Cardiac muscle cell (in vitro differentiated cells and primary cell): ENCODE results near the gene ZFYVE28. TPM values are rescaled to one million over a fixed set of nuclear protein-coding genes. Genes with fewer than 3 reads are reported as not detected.

Experiments
- DNase-seq, 2 donors: peaks; one replicate each; pipeline versions ENCODE4 v3.0.0 to v3.0.0-alpha.2; 2010 to 2017; ENCODE audit warnings: low read depth in 1 of 2, low spot score in 1 of 2
- H3K27ac ChIP-seq: fragments of 200-600 bp; sonication (generic); 2 replicates; pipeline ENCODE4 v1.5.1; 2016
- H3K27me3 ChIP-seq: fragments of 200-600 bp; sonication (generic); 2 replicates; pipeline ENCODE4 v1.6.0; 2016; ENCODE audit warnings: control low read depth
- H3K36me3 ChIP-seq: fragments of 200-600 bp; sonication (generic); 2 replicates; pipeline ENCODE4 v1.5.1; 2016; ENCODE audit warnings: control low read depth
- H3K4me1 ChIP-seq: fragments of 200-600 bp; sonication (generic); 2 replicates; pipeline ENCODE4 v1.8.1; 2017; ENCODE audit warnings: low read depth, mild to moderate bottlenecking, mixed run types
- H3K4me3 ChIP-seq: fragments of 200-600 bp; sonication (generic); 2 replicates; pipeline ENCODE4 v1.5.1; 2016; ENCODE audit warnings: mild to moderate bottlenecking
- H3K9me3 ChIP-seq: fragments of 200-600 bp; sonication (generic); 2 replicates; pipeline ENCODE4 v1.5.1; 2017; ENCODE audit warnings: low read depth, mild to moderate bottlenecking, control low read depth
- polyA plus RNA-seq: library from polyadenylated mRNA; unstranded; fragments of >200 nt; fragmentation: Nextera tagmentation; extraction: Ambion mirVana; gene quantifications from 2 replicates; pipeline ENCODE4 v1.2.1, GENCODE V29; 2016
- total RNA-seq: library from RNA; depleted of rRNA; stranded (reverse); fragments of >200 nt; gene quantifications from 2 replicates; pipeline ENCODE4 v1.2.3, GENCODE V29; 2016
- TF ChIP-seq, protein P1 (sequence below): IDR thresholded peaks from 2 replicates; pipeline ENCODE4 v1.5.1; 2012; ENCODE audit warnings: low read depth, mild to moderate bottlenecking, low read length

ZFYVE28 gene
- total and polyA plus RNA-seq, 2 experiments from 2014 or later: 1.3 to 4.0 TPM

DNA sequence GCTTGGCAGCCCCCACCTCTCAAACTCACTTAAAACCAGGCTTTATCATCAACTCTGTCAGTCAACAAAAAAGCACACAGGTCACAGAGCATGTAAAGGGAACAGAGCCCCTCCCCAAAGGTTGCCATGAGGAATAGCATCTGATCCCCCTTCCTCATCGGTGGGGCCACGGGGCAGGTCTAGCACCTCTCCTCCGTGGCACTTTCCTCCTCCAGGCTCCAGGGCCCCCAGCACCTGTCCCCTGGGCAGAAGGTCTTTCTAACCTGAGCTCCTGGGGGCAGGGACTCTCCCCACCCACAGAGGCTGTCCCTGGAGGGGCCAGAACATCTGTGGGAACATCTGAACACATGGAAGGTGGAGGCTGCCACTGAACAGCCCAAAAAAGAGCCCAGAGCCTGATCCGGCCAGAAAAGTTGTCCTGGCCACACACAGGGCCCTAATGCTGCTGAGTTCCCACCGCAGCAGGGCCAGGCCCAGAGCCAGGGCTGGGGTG, 65.7 kb downstream of the ZFYVE28 start:
- no peaks in the 10 kb centered on the region for H3K27me3 ChIP-seq
- H3K36me3 ChIP-seq: no peaks in the 10 kb centered on the region
- no peaks in the 10 kb centered on the region for H3K9me3 ChIP-seq
- peak overlapping the region; percentile 52 for H3K27ac ChIP-seq
- no peak for DNase-seq
- peaks cover 11% of the 10 kb centered on the region for H3K4me1 ChIP-seq
- TF ChIP-seq, protein P1, sequence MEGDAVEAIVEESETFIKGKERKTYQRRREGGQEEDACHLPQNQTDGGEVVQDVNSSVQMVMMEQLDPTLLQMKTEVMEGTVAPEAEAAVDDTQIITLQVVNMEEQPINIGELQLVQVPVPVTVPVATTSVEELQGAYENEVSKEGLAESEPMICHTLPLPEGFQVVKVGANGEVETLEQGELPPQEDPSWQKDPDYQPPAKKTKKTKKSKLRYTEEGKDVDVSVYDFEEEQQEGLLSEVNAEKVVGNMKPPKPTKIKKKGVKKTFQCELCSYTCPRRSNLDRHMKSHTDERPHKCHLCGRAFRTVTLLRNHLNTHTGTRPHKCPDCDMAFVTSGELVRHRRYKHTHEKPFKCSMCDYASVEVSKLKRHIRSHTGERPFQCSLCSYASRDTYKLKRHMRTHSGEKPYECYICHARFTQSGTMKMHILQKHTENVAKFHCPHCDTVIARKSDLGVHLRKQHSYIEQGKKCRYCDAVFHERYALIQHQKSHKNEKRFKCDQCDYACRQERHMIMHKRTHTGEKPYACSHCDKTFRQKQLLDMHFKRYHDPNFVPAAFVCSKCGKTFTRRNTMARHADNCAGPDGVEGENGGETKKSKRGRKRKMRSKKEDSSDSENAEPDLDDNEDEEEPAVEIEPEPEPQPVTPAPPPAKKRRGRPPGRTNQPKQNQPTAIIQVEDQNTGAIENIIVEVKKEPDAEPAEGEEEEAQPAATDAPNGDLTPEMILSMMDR: no peak
- H3K4me3 ChIP-seq: no peak overlapping the region

DNA sequence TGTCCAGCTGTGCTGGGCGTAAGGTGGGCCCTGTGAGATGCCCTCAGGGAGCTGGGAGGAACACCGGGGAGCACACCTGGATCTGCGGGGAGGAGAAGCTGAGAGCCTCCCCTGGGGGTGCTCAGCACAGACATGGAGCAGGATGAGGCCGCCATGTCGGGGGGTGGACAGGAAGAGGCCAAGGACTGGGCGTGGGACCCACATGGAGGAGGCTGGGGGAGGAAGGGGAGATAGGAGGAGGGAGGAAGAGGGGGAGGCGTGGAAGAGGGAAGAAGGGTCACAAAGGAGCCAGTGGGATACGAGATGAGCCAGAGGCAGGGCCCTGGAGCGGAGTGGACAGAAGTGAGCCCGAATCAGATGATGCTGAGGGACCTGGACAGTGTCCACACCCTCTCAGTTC, 66.3 kb downstream of the ZFYVE28 start:
- TF ChIP-seq, protein P1: no peak
- Histone ChIP-seq H3K9me3 (no peaks in the 10 kb centered on the region), H3K4me1 (peaks cover 11% of the 10 kb centered on the region), H3K4me3 (no peak overlapping the region), H3K27ac (no peak overlapping the region), H3K27me3 (no peaks in the 10 kb centered on the region), H3K36me3 (no peaks in the 10 kb centered on the region)
- DNase-seq: no peak

- TF ChIP-seq, protein P1: no peak
- DNase-seq: no peak
- Histone ChIP-seq H3K4me1 (peaks cover 11% of the 10 kb centered on the region), H3K27me3 (no peaks in the 10 kb centered on the region), H3K27ac (no peak overlapping the region), H3K9me3 (no peaks in the 10 kb centered on the region), H3K4me3 (no peak overlapping the region), H3K36me3 (no peaks in the 10 kb centered on the region)
Observed at GRCh38 chr4:2350982-2351381, 67.5 kb downstream of the ZFYVE28 start.

DNA sequence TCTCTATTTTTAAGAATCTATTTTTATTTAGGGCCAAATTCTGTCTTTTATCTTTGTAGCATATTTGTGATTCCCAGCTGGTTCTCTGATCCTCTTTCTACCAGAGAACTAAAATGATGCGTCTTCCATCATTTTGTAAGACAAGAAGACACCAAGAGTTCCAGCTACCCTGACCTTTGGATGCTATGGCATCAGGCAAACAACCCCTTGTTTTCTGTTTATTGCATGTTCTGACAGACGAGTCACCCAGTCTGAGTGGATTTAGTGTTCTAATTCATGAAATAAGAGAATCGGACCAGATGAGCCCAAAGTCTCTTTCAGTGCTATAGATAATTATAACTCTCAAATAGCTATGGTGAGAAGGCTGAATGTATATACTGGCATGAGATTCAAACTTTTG, 69.7 kb downstream of the ZFYVE28 start:
- H3K4me3 ChIP-seq: no peak overlapping the region
- no peak for DNase-seq
- no peaks in the 10 kb centered on the region for H3K36me3 ChIP-seq
- H3K27me3 ChIP-seq: no peaks in the 10 kb centered on the region
- no peaks in the 10 kb centered on the region for H3K9me3 ChIP-seq
- no peak overlapping the region for H3K27ac ChIP-seq
- H3K4me1 ChIP-seq: peaks cover 10% of the 10 kb centered on the region
- TF ChIP-seq, protein P1: no peak

GRCh38 chr4:2347190-2347589, 71.3 kb downstream of the ZFYVE28 start:
- H3K36me3 ChIP-seq: no peaks in the 10 kb centered on the region
- no peaks in the 10 kb centered on the region for H3K4me1 ChIP-seq
- no peak overlapping the region for H3K4me3 ChIP-seq
- TF ChIP-seq, protein P1: no peak
- H3K27ac ChIP-seq: no peak overlapping the region
- DNase-seq: no peak
- H3K9me3 ChIP-seq: no peaks in the 10 kb centered on the region
- H3K27me3 ChIP-seq: peaks cover 6% of the 10 kb centered on the region

DNA sequence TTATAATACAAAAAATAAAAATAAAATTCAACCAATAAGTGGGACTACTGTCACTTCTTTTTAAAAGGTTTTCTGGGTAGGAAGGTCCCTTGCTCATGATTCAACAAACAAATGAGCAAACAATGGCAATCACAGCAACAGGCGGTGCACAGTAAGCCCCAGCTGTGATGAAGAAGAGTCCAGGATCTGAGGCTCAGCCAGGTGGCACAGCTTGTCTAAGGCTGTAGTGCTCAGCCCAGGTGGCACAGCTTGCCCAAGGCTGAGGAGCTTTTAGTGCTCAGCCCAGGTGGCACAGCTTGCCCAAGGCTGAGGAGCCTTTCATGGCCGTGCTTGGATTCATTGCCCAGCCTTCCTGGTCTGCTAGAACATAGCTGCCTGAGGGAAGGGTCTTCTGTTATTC, 75.0 kb downstream of the ZFYVE28 start:
- no peaks in the 10 kb centered on the region for H3K4me1 ChIP-seq
- H3K9me3 ChIP-seq: no peaks in the 10 kb centered on the region
- H3K36me3 ChIP-seq: no peaks in the 10 kb centered on the region
- no peak overlapping the region for H3K4me3 ChIP-seq
- no peak overlapping the region for H3K27ac ChIP-seq
- peaks cover 6% of the 10 kb centered on the region for H3K27me3 ChIP-seq
- DNase-seq: no peak
- TF ChIP-seq, protein P1: no peak
